ENCODE data around the gene ALS2.
"Not testable (repeated sequence)": the region's sequence is repeated elsewhere in the genome, so short reads cannot be mapped to it uniquely, and the experiment has no call there.

Gene ALS2

DNA sequence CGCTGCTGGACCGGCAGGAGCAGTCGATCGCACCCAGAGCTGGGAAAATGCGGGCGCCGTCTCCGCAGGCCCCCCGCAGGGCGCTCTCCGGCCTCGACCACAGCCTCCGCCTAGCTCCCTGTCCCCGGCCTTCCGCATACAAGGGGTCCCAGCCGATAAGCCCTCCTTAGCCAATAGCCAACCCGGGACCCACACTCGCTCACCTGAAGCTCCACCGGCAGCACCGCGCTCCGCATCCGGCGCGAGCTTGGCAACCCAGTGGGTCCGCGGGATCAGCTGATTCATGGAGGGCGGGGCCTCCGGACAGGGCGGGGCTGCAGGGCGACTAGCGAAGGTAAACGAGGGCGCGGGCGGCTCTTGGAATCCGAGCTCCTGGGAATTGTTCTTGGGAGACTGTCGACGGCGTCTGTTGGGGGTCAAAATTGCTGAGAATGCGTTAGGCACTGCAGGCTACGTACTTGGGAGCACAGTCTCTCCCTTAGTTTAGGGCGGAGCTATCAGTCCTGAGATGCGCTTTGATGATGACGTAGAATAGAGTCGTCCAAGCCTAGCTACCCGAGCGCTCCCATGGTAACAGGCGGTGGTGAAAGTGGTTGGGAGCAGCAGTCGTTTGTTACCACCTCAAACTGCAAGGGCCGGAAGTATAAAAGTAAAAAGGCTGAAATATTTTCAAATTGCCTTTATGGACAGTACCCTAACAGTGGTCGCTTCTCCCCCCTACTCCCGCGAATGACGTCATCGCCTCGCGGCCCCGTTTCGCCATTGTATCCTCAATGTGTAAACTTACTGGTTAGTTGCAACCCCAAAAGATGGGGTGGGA is at the start of gene ALS2:
Gene ALS2 (minus strand): TSS at position 260 of the 820 bp plus-strand sequence. CDS start 12,048 bp downstream, outside the sequence.
- DNase-seq, result peak; percentile 93

DNA sequence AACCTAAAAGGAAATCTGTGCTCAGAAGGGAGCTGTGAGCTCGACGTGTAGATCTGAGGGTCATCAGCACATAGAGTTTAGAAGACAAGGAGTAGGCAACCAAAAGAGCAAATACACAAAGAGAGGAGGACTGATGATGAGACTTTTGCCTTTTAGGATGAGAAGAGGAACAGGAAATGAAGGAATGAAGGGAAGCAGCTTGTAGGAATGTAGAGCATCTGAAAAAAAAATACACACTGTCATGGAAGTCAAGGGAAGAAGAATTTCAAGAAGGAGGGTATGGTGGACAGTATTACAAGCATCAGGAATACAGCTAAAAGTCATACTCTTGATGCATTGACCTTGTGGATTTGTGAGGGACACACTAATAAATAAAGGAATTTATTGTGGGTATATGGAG is 47.5 kb upstream of the ALS2 start:
- DNase-seq, result no peak

DNA sequence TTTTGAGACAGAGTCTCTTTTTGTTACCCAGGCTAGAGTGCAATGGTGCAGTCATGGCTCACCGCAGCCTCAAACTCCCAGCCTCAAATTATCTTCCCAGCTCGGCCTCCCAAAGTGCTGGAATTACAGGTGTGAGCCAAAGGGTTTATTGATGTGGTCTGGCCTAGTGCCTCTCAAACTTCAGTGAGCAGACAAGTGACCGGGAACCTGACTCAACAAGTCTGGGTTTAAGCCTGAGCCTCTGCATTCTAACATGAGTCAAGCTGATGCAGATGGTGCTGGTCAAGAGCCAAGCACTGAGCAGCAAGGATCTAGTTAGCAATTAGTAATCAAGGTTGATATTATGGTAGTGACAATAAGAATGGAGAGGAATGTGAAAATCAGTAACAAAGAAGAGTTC is 46.9 kb upstream of the ALS2 start:
- DNase-seq, result no peak

DNA sequence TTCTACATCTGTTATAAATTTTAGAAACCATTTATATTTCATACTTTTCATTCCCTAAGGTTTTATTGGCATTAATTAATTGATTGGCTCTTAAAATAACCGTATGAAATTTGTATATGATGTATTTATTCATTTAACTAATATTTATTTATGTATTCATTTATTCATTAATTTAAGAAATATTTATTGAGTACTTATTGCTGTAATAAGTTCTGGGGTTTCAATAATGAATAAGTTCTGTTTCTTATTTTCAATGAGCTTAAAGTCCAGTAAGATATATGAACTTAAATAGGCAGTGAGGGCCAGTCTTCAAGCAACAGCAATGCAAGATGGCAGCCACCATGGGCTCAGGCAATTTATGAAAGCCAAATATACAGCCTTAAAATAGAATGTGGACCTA is 43.5 kb upstream of the ALS2 start:
- DNase-seq, result no peak

DNA sequence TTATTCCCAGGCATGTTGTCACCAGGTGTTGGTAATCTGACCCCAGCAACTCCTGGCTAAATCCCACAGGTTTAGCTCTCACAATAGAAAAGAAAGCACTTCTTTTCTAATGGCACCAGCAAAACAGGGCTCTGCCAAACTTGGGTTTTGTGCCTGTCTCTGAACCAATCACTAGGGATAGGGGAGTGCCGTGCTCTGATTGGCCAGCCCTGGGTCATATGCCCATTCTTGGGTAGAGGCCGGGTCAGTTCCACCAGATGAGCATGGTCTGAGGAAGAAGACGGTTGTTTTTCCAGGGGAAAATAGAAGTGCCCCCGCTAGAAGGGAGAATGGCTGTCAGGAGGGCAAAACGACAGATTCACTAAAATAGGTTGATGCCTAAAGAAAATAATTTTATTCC is 40.3 kb upstream of the ALS2 start:
- DNase-seq, result no peak

DNA sequence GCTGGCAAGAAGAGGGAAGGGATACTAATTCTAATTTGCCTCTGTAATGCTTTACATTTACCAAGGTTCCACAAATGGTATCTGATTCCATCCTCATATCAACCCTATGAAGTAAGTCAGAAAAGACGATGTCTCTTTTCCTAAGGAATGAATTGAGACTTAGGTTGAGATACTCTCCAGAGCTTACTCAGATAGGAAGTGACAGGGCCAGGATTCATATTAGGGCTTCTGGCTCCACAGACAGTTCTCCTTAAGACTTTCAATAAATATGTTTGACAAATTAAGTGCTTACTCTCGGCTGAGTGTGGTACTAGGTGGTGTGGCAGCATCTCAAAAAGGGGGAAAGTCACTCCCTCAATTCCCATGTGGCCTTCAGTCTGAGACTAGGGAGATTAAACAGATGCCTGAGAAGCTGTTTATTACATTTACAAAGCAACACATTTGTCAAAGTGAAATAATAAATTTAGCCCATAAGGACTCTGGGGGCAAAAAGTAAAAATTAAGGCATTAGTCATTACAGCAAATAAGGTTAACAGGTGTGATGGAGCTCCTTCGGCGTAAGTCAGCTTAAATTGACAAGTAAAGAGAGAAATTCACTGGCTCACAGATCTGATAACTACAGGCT is 39.8 kb upstream of the ALS2 start:
- no peak for DNase-seq

- DNase-seq, result no peak
Measured at GRCh38 chr2:201816657-201817575, 36.2 kb upstream of the ALS2 start.

DNA sequence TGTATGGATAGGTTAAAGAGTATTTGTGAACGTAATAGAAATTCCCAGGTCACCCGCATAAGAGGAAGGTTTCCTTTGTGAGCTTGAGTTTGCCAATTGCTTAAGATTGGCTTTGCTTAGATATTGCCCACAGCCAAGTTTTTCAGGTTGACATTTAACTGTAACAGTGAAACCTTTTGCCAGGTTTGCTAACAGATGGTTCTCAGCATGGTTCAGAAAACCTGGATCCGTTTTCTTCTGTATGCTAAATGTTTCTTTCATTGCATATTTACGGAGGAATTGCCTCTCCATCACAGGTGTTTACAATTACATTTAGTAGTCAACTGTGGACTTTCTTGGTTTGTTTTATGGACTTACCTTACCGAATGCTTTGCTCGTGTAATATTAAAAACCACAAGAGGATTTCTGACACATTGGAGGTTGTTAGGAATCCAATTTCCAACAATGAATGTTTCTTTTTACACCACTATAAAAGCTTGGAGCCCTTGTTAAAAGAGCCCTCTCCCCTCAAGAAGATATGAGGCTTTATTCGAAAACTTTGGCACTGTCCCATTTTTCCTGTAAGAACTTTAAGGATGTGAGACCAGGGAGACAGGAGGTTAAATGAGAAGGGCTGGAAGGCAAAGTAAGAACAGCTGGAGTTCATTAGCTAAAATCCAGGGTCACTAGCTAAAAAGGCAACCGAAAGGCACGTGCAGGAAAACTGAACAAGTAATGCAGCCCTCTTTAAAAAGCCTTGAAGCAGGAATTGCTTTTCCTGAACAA is 33.4 kb upstream of the ALS2 start:
- no peak for DNase-seq

DNA sequence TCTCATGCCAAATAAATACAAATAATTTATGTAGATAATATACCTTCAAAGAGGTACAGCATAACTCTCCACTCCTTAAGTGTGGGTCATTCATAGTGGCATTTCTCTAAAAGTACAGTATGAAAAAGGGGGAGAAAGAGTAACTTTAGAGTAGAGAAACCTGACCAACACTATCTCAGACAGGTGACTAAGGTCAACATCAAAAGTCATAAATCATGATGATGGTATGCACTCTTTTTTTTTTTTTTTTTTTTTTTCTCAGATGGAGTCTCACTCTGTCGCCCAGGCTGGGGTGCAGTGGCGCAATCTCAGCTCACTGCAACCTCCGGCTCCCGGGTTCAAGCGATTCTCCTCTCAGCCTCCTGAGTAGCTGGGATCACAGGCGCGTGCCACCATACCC is 29.9 kb upstream of the ALS2 start:
- not testable (repeated sequence) for DNase-seq

- no peak for DNase-seq
Measured at GRCh38 chr2:201809633-201810032, 28.9 kb upstream of the ALS2 start.

DNA sequence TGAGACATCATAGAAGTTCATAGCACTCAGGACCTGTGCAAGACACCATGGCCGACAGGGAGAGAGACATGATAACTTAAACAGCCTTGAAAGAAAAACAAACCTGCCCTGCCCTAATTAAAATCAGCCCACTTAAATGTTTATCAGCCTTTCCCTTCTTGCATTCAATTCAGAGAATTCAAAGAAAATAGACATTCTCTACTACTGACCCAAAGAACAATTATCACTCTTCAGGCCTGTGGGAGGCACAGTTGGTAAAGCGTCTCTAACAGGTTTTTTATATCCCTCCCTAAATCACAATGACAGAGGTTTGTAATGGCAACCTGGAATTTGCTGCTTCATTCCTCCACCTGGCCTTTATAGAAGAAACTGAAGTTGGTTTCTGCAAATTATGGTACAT is 27.3 kb upstream of the ALS2 start:
- DNase-seq, result no peak

DNA sequence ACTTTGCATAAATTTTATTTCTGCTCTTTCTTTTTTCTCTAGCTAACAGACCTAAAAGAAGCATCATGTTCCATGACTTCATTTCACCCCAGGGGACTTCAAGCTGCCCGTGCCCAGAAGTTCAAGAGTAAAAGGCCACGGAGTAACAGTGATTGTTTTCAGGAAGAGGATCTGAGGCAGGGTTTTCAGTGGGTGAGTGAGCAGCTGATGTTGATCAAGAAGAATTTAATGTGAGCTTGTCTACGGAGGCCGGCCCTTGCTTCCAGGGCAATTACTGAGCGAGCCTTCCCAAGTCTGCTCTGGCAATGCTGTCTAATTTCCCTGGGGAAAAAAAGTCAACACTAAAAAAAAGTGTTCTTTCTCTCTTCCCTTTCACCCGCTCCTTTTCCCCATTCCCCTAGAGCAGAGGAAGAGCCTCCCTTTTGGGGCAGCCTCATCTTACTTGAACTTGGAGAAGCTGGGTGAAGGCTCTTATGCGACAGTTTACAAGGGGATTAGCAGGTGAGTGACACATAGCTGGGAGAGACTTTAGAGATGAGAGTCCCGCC is 26.8 kb upstream of the ALS2 start:
- DNase-seq, result no peak

DNA sequence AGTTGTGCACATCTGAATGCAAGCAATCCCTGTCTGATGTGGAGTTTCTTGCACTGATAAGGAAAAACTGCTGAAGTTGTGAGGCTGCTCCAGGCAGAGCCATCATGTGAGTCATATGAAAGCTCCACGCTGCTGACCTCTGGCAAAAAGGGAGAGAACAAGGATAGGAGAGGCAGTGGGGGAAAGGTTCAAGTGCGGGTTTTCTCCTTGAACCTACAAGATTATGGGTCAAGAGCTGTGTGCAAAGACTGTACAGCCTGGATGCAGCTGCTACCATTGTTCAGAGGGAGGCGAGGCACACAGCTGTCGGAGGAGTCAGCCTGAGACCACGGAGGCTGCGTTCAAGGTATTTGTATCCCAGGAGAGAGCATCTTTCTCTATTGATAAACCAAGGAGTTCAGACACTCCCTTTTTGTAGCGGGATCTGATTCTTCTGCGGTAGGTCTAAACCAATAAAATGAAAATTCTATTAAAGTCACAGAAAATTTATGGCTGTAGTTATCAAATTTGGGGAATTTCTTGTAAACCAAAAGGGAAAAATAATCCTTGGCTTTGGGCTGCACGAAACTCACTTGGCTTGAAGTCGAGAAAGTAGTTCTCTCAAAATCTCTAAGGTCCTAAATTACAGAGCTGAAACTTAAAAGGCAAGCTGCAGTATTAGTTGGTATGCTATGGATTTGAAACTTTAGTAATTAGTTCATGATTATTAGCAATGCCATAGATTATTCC is 25.9 kb upstream of the ALS2 start, which contains the start of gene CDK15:
Gene CDK15 (plus strand): TSS at position 96 of the 729 bp plus-strand sequence. CDS start 128 bp downstream, at position 224.
- DNase-seq, result no peak

- not testable (repeated sequence) for DNase-seq
Measured at GRCh38 chr2:201798914-201799285, 18.2 kb upstream of the ALS2 start.

DNA sequence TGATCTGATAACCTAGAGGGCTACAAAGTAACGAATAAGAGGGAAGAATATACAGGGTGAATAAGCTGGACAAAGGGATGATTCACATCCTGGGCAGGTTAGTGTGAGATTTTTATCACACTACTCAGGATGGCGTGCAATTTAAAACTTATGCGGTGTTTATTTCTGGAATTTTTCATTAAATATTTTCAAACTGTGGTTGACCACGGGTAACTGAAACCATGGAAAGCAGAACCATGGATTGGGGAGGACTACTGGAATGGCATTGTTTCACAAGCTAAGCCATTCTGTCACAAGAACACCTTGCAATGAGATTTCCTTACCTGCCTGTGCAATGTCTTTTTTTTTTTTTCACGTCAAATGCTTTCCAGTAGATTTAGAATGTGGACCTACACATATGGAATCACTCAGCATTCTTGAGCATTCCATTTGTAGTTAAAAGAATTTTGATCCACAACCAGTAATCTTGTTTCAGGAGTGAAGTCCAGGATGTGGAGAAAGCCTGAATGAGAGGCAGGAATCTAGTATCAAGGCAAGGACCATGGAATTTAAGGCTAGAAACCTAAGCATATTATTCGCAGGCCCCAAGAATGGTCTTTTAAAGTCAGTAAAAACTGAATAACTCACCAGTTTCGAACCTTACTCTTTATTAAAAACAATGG is 17.6 kb upstream of the ALS2 start:
- no peak for DNase-seq

DNA sequence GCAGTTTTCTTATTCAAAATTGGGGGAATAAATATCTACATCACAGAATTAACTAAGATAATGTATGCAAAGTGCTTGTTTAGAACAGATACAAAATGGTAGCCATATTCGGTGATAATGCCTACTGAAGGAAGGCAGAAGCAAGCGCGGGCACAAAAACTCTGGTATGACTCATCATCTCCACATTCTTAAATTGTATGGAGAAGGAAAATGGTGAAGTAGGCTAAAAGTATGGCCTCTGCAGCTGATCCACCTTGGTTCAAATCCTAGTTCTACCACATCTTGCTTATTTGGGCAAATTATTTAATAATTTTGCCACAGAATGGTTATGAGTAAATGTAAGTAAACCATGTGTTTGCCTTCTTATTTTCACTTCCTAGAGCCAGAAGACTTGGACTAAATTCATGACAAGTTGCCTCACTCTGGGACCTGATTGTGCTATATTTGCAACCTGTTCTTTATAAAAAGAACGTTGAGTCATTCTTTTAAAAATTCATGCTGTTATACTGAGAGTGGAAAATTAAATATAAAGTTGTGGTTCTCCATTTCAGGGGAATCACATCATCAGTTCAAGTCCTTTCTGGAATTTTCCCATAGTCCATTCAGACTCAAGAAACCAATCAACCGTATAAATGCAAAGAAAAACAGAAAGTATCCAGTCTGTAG is 16.6 kb upstream of the ALS2 start:
- DNase-seq, result no peak

- DNase-seq, result no peak
Measured at GRCh38 chr2:201796478-201796865, 15.7 kb upstream of the ALS2 start.

GRCh38 chr2:201795607-201796477 is 15.1 kb upstream of the ALS2 start:
- no peak for DNase-seq

GRCh38 chr2:201794294-201794693 is 13.6 kb upstream of the ALS2 start:
- no peak for DNase-seq

All from activated gamma-delta T cell treated with Interleukin-2 at 50 U/mL for 16 hours (primary cell).